ENCODE measurements around the gene MICAL2. TPM values are rescaled to one million over a fixed set of nuclear protein-coding genes. Genes with fewer than 3 reads are reported as not detected.

Gene MICAL2
- total RNA-seq, 4 donors from 2014 or later: 24.7 to 53.7 (median 37.0) TPM

DNA sequence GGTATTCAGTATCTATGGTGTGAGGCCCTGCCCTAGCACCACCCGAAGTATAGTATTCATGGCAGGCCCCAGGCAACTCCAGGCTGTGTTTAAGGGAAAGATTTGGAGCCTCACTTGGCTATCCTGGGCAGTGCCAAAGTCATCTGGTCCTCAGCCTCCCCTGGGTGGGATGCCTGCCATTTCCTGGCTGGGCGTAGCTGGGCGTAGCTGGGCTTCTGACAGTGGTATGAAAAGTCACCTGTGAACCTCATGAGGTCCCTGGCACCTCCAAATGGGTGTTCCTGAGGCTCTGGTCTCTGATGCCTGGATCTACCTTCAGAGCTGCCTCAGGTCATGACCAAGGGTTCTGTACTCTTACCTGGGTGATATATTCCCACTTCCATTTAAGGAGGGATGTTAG, 154.0 kb downstream of the MICAL2 start:
- intact Hi-C loops (cut with DNase I; ENCODE audit: low total_unique reads): no loop called here
- TF ChIP-seq CTCF (IDR thresholded peaks at IDR 0.05 in 4 of 5, conservative IDR thresholded peaks at IDR 0.05 in 1 of 5) (no peak), POLR2A (IDR thresholded peaks at IDR 0.05) (no peak)
- H3K4me1 ChIP-seq: peaks cover 0 to 4% of the 10 kb centered on the region in 2 donors
- in situ Hi-C loops (cut with MboI; ENCODE audit: low sequenced_read_pairs in 4 of 4): loop anchor here in 2 of 4 donors (25.0 kb wide), 1 partner anchor 452 kb away; no protein-coding TSS in a partner anchor
- H3K4me3 ChIP-seq: no peak overlapping the region
- H3K27me3 ChIP-seq: no peaks in the 10 kb centered on the region
- H3K36me3 ChIP-seq: peaks cover 0 to 21% of the 10 kb centered on the region in 2 donors
- no peak for DNase-seq
- H3K27ac ChIP-seq: no peak overlapping the region
- ATAC-seq: no peak
- H3K9me3 ChIP-seq: no peaks in the 10 kb centered on the region

- intact Hi-C loops (cut with DNase I; ENCODE audit: low total_unique reads) (no loop called here), in situ Hi-C loops (cut with MboI; ENCODE audit: low sequenced_read_pairs in 4 of 4) (loop anchor here in 2 of 4 donors (25.0 kb wide), 1 partner anchor 454 kb away; no protein-coding TSS in a partner anchor)
- DNase-seq: no peak
Observed at GRCh38 chr11:12266132-12266531, 155.7 kb downstream of the MICAL2 start.

GRCh38 chr11:12266943-12267342, 156.6 kb downstream of the MICAL2 start:
- TF ChIP-seq CTCF (IDR thresholded peaks at IDR 0.05 in 4 of 5, conservative IDR thresholded peaks at IDR 0.05 in 1 of 5) (no peak), POLR2A (IDR thresholded peaks at IDR 0.05) (no peak)
- Histone ChIP-seq H3K27ac (no peak overlapping the region), H3K36me3 (peaks cover 0 to 8% of the 10 kb centered on the region in 2 donors), H3K27me3 (no peaks in the 10 kb centered on the region), H3K4me3 (no peak overlapping the region), H3K4me1 (no peaks in the 10 kb centered on the region), H3K9me3 (no peaks in the 10 kb centered on the region)
- no peak for DNase-seq
- in situ Hi-C loops (cut with MboI; ENCODE audit: low sequenced_read_pairs in 4 of 4): loop anchor here in 2 of 4 donors (25.0 kb wide), 1 partner anchor 455 kb away; no protein-coding TSS in a partner anchor
- no peak for ATAC-seq
- intact Hi-C loops (cut with DNase I; ENCODE audit: low total_unique reads): no loop called here

More at GRCh38 chr11:12266132-12266531, 155.7 kb downstream of the MICAL2 start:
- no peak for ATAC-seq
- Histone ChIP-seq H3K27me3 (no peaks in the 10 kb centered on the region), H3K4me3 (no peak overlapping the region), H3K4me1 (peaks cover 0 to 3% of the 10 kb centered on the region in 2 donors), H3K36me3 (peaks cover 0 to 8% of the 10 kb centered on the region in 2 donors), H3K9me3 (no peaks in the 10 kb centered on the region), H3K27ac (no peak overlapping the region)
- TF ChIP-seq POLR2A (IDR thresholded peaks at IDR 0.05): no peak
- TF ChIP-seq CTCF (IDR thresholded peaks at IDR 0.05 in 4 of 5, conservative IDR thresholded peaks at IDR 0.05 in 1 of 5): no peak

- H3K27ac ChIP-seq: no peak overlapping the region
- no peak for ATAC-seq
- intact Hi-C loops (cut with DNase I; ENCODE audit: low total_unique reads): no loop called here
- no peaks in the 10 kb centered on the region for H3K4me1 ChIP-seq
- in situ Hi-C loops (cut with MboI; ENCODE audit: low sequenced_read_pairs in 4 of 4): loop anchor here in 2 of 4 donors (25.0 kb wide), 1 partner anchor 456 kb away; no protein-coding TSS in a partner anchor
- TF ChIP-seq POLR2A (IDR thresholded peaks at IDR 0.05) (no peak), CTCF (IDR thresholded peaks at IDR 0.05 in 4 of 5, conservative IDR thresholded peaks at IDR 0.05 in 1 of 5) (no peak)
- no peaks in the 10 kb centered on the region for H3K9me3 ChIP-seq
- no peaks in the 10 kb centered on the region for H3K36me3 ChIP-seq
- H3K4me3 ChIP-seq: no peak overlapping the region
- H3K27me3 ChIP-seq: no peaks in the 10 kb centered on the region
- DNase-seq: no peak
Observed at GRCh38 chr11:12267921-12268320, 157.5 kb downstream of the MICAL2 start.

DNA sequence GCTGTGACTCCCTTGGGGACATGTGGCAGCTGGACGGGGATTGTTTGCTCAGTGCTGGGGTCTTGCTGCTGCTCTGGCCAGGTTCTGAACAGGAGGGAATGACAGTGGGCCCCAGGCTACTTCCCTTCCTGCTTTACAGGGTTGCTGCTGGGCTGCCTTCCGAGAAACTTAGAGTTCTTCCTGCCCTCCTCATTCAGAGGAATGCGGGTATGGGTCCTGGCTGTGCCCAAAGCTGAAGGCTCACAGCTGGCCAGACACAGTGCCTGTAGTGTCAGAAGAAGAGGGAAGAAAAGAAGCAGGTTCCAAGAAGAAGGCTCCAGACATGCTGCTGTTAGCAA, 158.7 kb downstream of the MICAL2 start:
- DNase-seq: no peak
- TF ChIP-seq CTCF (IDR thresholded peaks at IDR 0.05 in 4 of 5, conservative IDR thresholded peaks at IDR 0.05 in 1 of 5) (no peak), POLR2A (IDR thresholded peaks at IDR 0.05) (no peak)
- intact Hi-C loops (cut with DNase I; ENCODE audit: low total_unique reads): no loop called here

More for the DNA sequence above, 158.7 kb downstream of the MICAL2 start:
- Histone ChIP-seq H3K4me3 (no peak overlapping the region), H3K36me3 (no peaks in the 10 kb centered on the region), H3K4me1 (no peaks in the 10 kb centered on the region), H3K27me3 (no peaks in the 10 kb centered on the region), H3K9me3 (no peaks in the 10 kb centered on the region), H3K27ac (no peak overlapping the region)
- in situ Hi-C loops (cut with MboI; ENCODE audit: low sequenced_read_pairs in 4 of 4): loop anchor here in 2 of 4 donors (25.0 kb wide), 1 partner anchor 457 kb away; no protein-coding TSS in a partner anchor
- ATAC-seq: no peak

All from gastrocnemius medialis (tissue), 4 donors.